DMS153 (cell line): Measurements from ENCODE around the gene MRM2.

Source experiments
- DNase-seq: peaks from one replicate; lab custom pipeline; 2025; lab: John Stamatoyannopoulos, UW

Gene MRM2

GRCh38 chr7:2247141-2247995, 5.4 kb upstream of the MRM2 start:
- DNase-seq = peak; percentile 2

DNA sequence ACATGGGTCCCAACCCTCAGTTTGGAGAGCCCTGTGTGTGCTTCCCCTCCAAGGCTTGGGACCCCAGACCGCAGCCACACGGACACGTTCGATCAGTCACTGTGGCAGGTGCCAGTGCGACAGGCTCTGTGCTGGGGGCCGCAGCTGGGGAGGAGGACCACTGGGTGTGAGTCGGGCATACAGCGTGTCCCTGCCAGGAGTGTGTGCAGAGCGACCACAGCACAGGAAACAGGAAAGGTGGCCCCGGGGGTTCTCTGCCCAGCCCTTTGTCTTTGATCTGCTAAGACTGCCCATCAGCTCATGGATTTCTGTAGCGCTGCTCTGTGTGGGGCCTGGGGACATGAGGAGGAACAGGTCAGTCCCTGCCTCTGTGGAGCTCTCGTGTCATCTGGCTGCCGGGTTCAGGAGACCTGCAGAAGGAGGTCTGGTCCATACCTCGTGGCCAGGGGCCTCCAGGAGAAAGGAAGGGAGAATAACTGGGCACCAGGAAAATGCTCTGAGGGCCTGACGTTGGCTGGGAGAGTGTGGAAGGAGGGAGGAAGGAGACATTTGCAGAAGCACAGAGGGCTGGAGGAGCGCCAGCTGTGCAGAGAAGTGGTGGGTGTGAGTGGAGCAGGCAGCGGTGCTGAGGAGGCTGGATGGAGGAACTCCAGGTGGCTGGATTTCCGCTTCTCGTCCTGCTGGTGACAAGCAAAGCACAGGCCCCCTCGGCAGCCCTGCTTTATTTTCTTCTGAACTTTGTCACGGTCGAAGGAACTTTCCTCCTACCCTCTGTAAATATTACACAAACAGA, 4.1 kb upstream of the MRM2 start:
- no peak for DNase-seq

GRCh38 chr7:2244404-2244995, 2.5 kb upstream of the MRM2 start:
- no peak for DNase-seq

DNA sequence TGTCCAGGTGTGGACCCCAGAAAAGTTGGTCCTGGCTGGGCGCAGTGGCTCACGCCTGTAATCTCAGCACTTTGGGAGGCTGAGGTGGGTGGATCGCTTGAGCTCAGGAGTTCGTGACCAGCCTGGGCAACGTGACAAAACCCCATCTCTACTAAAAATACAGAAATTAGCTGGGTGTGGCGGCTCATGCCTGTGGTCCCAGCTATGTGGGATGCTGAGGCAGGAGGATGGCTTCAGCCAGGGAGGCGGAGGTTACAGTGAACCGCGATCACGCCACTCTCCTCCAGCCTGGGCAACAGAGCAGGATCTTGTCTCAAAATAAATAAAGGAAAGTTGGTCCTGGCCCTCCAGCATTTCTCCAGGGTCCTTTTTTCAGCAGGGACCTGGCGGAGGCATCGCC, 1.5 kb upstream of the MRM2 start:
- no peak for DNase-seq

- no peak for DNase-seq
These were observed 780 bp upstream of the MRM2 start for GRCh38 chr7:2242541-2243429.

DNA sequence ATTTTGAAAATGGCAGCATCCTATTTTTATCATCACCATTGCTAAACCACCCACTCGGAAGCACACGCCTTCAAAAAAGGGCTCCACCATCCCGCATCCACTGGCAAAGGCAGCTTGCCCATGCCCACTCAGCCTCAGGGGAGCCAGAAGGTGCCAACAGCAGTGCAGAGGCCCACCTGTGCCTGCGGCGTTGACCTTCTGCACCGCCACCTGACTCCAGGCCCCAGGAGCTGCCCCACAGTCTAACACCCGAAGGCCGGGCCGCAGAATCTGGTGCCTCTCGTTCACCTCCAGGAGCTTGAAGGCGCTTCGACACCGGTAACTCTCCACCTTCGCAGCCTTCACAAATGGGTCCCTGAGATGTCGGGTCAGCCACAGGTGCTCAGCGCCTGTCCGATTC, 2.8 kb downstream of the MRM2 start:
- no peak for DNase-seq

DNA sequence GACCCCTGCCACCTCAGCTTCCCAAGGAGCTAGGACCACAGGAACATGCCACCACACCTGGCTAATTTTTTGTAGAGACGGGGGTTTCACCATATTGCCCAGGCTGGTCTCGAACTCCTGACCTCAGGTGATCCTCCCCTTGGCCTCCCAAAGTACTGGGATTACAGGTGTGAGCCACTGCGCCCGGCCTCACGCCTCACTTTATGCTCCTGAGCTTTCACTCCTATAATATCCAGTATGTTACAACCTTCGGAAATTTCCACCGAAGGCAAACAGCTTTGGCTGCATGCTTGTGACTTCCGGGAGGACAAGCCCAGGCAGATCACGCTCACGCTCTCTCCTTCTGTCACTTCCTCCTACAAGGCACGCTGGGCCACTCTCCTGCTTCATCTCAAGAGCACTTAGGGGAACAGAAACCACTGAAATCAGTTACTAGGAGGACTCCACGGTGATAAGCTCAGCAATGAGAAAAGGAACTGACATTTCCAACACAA, 4.8 kb downstream of the MRM2 start:
- peak; percentile 93 for DNase-seq

- no peak for DNase-seq
These were observed 8.1 kb downstream of the MRM2 start for GRCh38 chr7:2233926-2234325.

GRCh38 chr7:2232766-2233520, 9.1 kb downstream of the MRM2 start, which contains the start of gene MAD1L1:
Gene MAD1L1, minus strand, starts transcription at chr7:2232945. Its CDS starts 2,812 bp downstream, at chr7:2230133.
- DNase-seq = peak; percentile 87

- no peak for DNase-seq
These were observed 9.8 kb downstream of the MRM2 start for GRCh38 chr7:2231992-2232765.

DNA sequence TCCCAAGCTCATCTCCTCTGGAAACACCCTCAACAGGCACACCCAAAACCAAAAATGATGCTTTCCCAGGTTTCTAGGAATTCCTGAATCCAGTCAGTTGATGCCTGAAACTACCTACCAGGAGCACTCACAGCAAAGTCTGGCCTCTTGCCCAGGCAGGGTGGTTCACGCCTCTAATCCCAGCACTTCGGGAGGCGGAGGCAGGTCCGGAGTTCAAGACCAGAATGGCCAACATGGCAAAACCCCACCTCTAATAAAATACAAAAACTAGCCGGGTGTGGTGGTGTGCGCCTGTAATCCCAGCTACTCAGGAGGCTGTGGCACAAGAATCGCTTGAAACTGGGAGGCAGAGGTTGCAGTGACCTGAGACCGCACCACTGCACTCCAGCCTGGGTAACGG, 11.1 kb downstream of the MRM2 start:
- no peak for DNase-seq

DNA sequence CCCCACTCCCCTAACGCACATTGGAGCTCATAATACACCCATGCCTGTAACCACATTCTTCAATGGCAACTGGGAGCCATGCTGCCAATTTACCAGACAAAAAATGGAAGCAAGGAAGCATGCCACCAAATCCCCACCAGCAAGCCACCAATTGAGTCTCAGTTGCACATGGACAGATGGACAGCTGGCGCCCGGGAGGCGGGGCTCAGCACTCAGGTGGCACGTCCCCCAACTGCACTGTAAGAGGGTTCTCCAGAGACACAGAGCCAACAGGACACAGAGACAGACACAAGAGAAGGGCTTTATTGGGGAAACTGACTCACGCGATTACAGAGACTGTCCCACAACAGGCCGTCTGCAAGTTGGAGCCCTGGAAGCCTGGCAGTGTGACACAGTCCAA, 11.8 kb downstream of the MRM2 start:
- DNase-seq = no peak

DNA sequence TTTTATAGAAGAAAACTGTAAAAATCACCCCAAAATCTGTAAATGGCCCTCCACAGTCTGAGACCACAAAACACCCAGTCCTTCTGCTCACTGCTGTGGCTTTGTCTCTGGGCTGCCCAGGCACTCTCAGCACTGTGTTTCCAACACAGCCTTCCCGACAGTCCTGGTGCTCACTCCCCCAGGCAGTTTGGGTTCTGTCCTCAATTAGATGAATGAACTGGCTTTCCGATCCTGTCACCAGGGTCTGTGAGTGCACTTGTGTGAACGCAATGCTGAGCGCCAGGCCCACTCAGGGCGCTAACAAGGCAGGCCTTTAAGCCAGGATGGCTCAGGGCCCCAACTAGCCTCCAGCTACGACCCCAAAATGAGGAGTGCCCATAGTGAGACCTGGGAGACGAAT, 12.5 kb downstream of the MRM2 start:
- DNase-seq = no peak

- no peak for DNase-seq
These were observed 13.1 kb downstream of the MRM2 start for GRCh38 chr7:2228921-2229320.

DNA sequence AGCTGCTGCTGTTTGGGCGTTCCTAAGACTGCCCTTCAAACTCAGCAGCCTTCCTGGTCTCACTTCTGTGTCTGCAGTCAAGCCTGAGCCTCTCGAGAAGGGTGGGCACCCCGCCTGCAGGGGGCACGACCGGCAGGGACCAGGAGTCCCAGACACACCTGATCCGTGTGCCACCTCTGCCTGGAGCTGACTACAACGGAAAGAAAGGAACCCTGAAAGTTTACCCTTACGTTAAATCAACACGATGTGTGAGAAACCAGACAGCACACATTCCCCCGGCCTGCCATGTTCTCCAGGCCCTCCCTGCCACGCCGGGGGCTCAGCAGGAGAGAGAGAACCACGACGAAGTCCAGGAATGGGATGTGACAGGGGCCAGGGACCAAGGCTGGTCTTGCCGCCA, 14.3 kb downstream of the MRM2 start:
- DNase-seq = no peak

DNA sequence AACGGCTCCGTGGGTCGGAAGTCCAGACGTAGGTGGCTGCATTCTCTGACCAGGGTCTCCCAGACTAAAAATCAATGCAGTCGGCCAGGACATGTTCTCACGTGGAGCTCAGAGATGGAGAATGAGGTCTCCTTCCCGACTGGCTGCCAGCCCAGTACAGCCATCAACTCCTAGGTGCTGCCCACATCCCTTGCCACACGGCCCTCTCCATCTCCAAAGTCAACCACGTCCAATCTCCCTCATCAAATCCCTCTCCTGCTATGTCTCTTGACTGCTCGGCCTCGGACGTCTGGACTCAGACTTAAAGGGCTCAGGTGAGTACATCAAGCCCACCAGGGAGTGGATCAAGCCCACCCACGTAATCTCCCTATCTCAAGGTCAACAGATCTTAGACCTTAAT, 16.2 kb downstream of the MRM2 start:
- DNase-seq = no peak

DNA sequence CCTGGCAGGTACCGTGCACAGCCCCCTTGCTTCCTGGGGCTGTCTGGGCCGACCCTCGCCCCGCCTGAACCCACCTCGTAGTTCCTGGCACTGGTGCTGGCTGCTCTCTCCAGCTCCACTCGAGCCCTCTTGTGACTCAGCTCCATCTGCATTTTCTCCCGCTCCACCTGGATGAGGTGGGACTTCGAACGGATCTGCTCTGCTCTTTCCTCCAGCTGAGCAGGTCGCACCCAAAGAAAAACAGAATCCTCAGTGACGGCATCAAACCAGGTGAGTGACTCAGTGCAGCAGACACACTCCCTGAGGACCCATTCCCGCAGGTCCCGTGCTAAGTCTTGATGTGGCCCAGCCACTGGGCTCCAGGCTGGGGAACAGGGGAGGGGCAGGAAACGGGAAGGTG, 16.7 kb downstream of the MRM2 start:
- no peak for DNase-seq

DNA sequence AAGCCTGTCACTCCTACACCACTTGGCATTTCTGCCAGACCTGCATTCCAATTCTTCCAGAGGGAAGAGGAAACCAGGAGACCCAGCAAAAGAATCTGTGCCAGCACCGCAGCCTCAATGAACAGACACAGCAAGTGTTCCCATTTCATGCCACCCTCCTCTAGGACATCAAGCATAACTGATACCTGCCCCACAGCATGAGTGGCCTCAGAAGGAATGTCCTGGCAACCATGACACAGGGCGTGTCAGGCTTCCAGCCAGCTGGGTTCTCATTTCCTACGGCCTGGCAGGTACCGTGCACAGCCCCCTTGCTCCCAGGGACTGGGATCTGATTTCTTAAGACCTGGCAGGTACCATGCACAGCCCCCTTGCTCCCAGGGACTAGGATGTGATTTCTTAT, 17.1 kb downstream of the MRM2 start:
- DNase-seq = no peak

DNA sequence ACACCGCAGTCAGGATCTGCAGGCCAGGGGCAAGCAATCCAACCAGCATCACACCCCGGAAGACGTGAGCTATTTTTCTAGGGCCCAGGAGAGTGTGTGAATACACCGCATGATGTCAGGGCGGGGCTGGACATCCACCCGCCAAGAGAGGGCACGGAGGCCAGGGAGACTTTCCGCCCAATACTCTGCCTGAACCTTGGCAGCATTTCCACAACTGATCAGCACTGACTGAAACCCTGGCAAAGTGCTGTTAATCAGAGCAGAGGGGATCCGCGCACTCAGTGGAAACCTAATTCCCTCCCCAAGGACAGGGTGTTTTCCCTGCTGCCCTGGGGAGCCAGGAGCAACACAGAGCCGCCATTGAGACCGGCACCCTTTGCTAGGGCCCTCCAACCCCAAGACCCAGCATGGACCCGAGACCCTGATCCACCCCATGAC, 17.5 kb downstream of the MRM2 start:
- no peak for DNase-seq

DNA sequence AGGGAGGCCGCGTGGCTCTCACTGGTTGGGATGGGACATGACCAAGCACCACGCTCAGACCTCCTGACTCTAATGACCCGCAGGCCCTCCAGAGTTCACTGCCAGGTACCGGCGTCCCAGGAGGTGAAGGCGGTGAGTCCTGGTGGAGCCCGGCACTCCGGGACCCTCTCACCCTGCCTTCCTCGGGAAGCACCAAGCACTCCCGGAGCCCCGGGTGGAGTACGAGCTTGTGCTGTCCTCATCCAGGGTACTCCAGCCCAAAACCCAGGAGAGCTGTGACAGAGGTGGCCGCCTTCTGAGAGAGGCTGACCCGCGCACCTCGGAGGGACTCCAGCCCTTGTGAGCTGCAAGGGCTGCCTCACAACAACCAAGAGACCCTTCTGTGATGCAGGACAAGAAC, 18.7 kb downstream of the MRM2 start:
- no peak for DNase-seq
